HG02678 (cell line): ENCODE data around the gene IMPA2.
"Not testable (repeated sequence)": the region's sequence is repeated elsewhere in the genome, so short reads cannot be mapped to it uniquely, and the experiment has no call there.

Source experiments
- ATAC-seq: cut with Tn5 transposase; IDR thresholded peaks from one replicate; pipeline ENCODE4 v1.9.1; 2021; ENCODE audit warnings: mild to moderate bottlenecking, moderate library complexity; ENCODE audit not compliant: unreplicated experiment

Gene IMPA2

GRCh38 chr18:12027046-12027445 is 45.7 kb downstream of the IMPA2 start:
- no peak for ATAC-seq

DNA sequence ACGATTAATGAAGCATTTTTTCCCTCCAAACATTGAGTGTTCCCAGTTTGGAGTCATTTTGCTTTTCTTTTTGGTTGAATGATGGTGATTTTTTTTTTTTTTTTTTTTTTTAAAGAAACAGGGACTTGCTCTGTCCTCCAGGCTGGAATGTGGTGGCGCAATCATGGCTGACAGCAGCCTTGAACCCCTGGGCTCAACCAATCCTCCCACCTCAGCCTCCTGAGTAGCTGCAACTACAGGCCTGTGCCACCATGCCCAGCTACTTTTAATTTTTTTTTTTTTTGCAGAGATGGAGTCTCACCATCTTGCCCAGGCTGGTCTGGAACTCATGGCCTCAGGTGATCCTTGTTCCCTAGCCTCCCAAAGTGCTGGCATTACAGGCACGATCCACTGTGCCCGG is 46.2 kb downstream of the IMPA2 start:
- no peak for ATAC-seq

DNA sequence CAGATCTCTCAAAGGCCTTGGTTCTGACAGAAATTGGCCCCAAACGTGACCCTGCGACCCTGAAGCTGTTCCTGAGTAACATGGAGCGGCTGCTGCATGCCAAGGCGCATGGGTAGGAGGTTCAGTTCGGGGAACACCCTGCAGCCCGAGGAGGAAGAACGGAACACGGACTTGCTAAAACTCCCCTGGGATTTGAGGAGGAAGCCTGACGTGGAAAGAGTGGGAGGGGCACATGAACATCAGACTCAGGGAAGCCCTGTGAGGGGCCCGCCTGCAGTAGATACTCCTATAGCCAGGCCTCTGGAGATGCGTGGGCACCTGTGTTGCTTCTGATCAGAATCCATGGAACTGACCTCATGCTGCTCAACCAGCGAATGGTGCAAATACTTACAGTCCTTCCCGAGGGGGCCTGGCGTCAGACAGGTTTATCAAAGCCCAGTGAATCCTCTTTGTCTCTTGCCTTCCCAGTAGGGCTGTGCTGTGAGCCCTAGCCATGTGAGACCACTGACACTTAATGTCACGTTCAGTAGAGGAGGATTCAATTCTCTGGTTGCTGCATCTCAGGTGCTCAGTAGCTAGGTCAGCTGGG is 46.8 kb downstream of the IMPA2 start:
- ATAC-seq: no peak

DNA sequence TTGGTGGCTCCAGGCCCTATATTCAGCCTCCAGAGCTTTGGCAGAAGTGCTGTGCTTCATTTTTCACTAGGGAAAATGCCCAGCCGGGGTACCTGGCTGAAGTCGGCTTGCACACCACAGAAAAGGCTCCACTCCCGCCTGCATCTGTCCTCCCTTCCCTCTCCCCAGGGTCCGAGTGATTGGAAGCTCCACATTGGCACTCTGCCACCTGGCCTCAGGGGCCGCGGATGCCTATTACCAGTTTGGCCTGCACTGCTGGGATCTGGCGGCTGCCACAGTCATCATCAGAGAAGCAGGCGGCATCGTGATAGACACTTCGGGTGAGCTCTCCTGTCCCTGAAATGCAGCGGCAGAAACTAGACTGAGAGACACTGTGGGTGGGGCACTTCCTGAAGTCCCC is 47.4 kb downstream of the IMPA2 start:
- ATAC-seq: no peak

GRCh38 chr18:12029786-12030584 is 48.7 kb downstream of the IMPA2 start:
- ATAC-seq: no peak

GRCh38 chr18:12030670-12031069 is 49.4 kb downstream of the IMPA2 start:
- no peak for ATAC-seq

- ATAC-seq: no peak
These were observed 49.9 kb downstream of the IMPA2 start for GRCh38 chr18:12031181-12031580.

- no peak for ATAC-seq
These were observed 50.5 kb downstream of the IMPA2 start for GRCh38 chr18:12031846-12032245.

DNA sequence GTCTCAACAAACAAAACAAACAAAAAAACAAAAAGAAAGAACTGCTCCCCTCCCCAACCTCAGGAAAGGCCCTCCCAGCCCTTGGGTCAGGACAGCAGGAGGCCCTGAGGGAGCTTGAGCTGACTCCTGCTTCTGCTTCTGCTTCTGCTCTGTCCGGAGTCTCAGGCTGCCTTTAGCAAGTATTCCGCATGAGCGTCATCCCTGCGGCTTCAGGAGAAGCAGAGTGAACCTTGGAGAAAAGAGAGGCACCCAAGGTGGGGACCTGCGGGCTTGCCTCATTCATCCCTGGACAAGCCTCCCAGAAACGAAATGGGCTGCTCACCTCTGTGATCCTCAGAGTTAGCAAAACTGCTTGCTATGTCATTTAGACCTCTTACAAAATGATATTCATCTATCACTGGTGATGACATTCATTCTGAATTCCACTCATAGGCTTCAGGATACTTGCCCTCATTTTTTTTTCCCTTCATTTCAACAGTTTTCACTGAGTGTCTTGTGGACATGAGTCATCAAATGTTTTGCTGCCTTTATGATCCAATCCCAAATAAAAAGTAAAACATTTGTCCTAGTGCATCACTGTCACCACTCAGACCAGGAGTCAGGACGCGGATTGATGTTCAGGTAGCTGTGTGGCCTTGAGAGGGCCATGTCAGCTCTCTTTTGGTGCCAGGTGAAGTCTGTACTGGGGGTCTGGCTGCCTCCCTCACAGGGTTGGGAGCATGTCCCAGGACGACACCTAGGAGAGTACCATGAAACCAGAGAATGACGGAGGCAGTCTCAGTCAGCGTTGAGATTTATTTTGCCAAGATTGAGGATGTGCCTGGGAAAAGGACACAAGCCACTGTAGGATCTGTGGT is 51.7 kb downstream of the IMPA2 start:
- no peak for ATAC-seq

DNA sequence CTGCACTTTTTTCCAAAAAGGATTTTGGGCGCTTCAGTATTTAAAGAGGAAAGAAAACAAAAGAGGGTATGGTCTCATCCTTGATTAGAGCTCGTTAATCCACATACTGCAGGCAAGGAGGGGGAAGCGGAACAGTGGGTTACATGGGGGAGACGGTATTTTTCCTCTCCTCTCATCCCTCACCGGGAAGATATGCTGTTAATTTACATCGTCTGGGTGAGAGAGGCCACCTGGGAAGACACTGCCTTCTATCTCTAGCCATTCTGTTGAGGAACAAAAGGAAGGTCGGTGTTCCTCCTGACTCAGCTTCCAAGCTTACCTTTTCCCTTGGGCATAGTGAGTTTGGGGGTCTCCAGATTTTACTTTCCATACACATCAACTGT is 52.3 kb downstream of the IMPA2 start:
- ATAC-seq: no peak

DNA sequence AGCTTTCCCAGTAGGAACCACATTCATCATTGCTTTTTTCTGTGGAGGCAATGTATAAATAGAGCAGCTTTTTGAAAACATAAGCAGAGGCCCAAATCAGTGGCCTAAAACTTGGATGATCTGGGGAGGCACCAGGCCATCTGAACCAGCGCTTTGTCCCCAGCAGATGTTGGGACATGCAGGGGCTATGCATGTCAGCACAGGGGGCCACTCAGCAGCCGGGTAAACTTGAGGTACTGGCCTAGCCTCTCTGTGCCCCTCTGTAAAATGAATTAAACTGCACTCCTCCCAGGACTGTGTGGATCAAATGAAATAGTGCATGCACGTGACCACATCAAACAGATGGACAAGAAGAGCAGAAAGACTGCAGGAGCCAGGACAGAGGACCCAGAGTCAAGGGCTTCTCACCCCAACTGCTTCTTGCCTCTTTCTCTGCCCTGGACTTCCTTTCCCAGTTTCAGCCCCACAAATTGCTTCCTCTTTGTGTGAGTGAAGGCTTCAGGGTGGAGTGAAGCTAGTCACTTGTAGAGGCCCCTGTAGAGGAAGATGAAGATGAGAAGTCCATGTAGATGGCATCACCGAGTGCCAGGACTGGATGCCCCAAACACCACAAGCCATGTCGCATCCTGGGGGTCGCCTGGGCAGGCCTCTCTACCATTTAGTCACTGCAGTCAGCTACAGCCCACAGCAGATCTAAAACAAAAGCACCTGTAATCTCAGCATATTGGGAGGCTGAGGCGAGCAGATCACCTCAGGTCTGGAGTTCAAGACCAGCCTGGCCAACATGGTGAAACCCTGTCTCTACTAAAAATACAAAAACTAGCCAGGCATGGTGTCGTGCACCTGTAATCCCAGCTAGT is 53.2 kb downstream of the IMPA2 start:
- ATAC-seq: no peak

GRCh38 chr18:12035481-12035880 is 54.2 kb downstream of the IMPA2 start:
- ATAC-seq: no peak

- no peak for ATAC-seq
These were observed 55.0 kb downstream of the IMPA2 start for GRCh38 chr18:12036201-12036751.

DNA sequence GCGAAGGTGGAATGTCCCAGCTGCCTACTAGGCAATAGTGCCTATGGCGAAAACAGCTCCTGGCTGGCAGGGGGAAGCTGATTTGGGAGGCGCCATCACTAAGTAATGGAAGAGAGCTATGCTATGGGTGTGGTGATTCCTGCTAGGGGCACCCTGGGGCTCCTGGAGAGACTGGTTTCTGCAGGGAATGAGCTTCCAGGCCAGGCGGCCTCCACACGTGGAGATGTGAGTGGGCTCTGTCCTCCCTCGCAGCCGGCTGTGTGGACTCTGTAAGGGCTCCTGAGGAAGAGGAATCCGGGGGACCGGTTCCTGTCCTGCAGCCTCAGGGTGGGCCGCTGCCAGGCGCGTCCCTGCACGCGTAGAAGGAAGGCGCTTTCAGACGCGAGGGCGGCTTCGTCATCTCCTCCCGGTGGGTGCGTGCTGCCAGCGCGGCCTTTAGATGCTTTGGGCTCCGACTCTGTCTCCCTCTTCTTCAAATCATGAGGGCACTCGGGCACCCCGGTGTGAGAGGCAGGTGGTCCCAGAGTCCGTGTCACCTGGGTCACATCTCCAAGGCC is 56.9 kb downstream of the IMPA2 start:
- peak; percentile 17 for ATAC-seq

- ATAC-seq: peak; percentile 75
These were observed 57.6 kb downstream of the IMPA2 start for GRCh38 chr18:12038639-12039539.

DNA sequence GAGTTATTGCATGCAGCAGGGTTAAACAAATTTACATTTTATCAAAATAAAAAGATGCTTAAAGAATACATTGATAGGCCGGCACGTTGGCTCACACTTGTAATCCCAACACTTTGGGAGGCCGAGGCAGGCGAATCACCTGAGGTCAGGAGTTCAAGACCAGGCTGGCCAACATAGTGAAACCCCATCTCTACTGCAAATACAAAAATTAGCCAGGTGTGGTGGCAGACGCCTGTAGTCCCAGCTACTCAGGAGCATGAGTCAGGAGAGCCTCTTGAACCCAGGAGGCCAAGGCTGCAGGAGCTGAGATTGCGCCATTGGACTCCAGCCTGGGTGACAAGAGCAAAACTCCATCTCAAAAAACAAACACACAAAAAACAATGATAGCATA is 58.2 kb downstream of the IMPA2 start:
- ATAC-seq: not testable (repeated sequence)

GRCh38 chr18:12041561-12041960 is 60.3 kb downstream of the IMPA2 start:
- peak; percentile 48 for ATAC-seq

GRCh38 chr18:12043811-12044210 is 62.5 kb downstream of the IMPA2 start:
- no peak for ATAC-seq

DNA sequence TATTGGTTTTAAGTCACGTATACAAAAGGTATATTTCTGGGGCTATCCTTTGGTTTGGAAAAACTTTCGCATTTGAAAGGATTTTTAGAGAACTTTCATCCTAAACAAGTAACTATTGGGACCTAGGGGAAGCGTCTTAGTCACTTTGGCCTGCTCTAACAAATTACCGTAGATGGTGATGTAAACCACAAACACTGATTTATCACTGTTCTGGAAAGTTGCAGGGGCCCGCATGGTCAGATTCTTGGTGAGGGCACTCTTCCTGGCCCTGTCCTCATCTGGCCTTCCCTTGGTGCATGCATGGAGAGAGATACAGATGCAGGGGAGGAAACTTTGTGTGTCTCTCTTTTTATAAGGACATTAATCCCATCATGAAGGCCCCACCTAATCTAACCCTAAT is 63.3 kb downstream of the IMPA2 start:
- ATAC-seq: no peak
